ENCODE measurements around the gene DEXI. TPM values are rescaled to one million over a fixed set of nuclear protein-coding genes. Genes with fewer than 3 reads are reported as not detected.
A peak's percentile ranks its signal among the peaks of the same experiment; 100 is the strongest.

Gene DEXI
- total and polyA plus RNA-seq, 2 of the 13 experiments (the other 11 are each of a cell fraction or from before 2014, with no cell fraction given) = 51.5 to 70.4 TPM

GRCh38 chr16:10923146-10923649, 19.1 kb downstream of the DEXI start (continued):
- TF ChIP-seq ZNF605 (CRISPR knock-in tag; IDR thresholded peaks at IDR 0.05) (peak; percentile 50; the same call in 1 of the 2 replicates), MNT (IDR thresholded peaks at IDR 0.05) (no peak), ZFP91 (CRISPR knock-in tag; IDR thresholded peaks at IDR 0.05; ENCODE audit: borderline replicate concordance) (0 out of 2 replicates have a peak, but pooled peaks have one; percentile 85), GPN1 (CRISPR knock-in tag; IDR thresholded peaks at IDR 0.05; ENCODE audit: borderline replicate concordance) (no peak), ZNF441 (CRISPR knock-in tag; IDR thresholded peaks at IDR 0.05; ENCODE audit: borderline replicate concordance) (no peak), ZNF282 (IDR thresholded peaks at IDR 0.05; ENCODE audit: partially characterized antibody) (no peak), ZNF570 (CRISPR knock-in tag; IDR thresholded peaks at IDR 0.05; ENCODE audit: borderline replicate concordance) (no peak), SNAPC2 (CRISPR knock-in tag; IDR thresholded peaks at IDR 0.05) (0 out of 2 replicates have a peak, but pooled peaks have one; percentile 25), IKZF5 (CRISPR knock-in tag; IDR thresholded peaks at IDR 0.05) (no peak; the same call in 1 of the 2 replicates), ZNF547 (CRISPR knock-in tag; IDR thresholded peaks at IDR 0.05) (0 out of 2 replicates have a peak, but pooled peaks have one; percentile 18), POLR2A (IDR thresholded peaks at IDR 0.05; ENCODE audit: insufficient read depth in 1 of 2, low read depth in 2 of 2, low read length in 2 of 2) (peak; percentile 48 to 51; a peak in 2 of 4 replicates), NCOA2 (CRISPR knock-in tag; IDR thresholded peaks at IDR 0.05) (no peak), SOX5 (CRISPR knock-in tag; IDR thresholded peaks at IDR 0.05; ENCODE audit: borderline replicate concordance) (peak; percentile 2; the same call in 1 of the 2 replicates), ZBTB7A (CRISPR knock-in tag; IDR thresholded peaks at IDR 0.05) (no peak), ZNF550 (CRISPR knock-in tag; IDR thresholded peaks at IDR 0.05; ENCODE audit: borderline replicate concordance) (0 out of 2 replicates have a peak, but pooled peaks have one; percentile 14), ZNF337 (CRISPR knock-in tag; IDR thresholded peaks at IDR 0.05; ENCODE audit: borderline replicate concordance, low read depth) (0 out of 2 replicates have a peak, but pooled peaks have one; percentile 18), MYNN (CRISPR knock-in tag; IDR thresholded peaks at IDR 0.05; ENCODE audit: low read depth) (no peak), SP4 (CRISPR knock-in tag; IDR thresholded peaks at IDR 0.05) (no peak), ZNF281 (CRISPR knock-in tag; IDR thresholded peaks at IDR 0.05; ENCODE audit: borderline replicate concordance) (0 out of 2 replicates have a peak, but pooled peaks have one; percentile 16), ZSCAN31 (CRISPR knock-in tag; IDR thresholded peaks at IDR 0.05; ENCODE audit: low read depth) (0 out of 2 replicates have a peak, but pooled peaks have one; percentile 4)
